GM23338 (cell line): ENCODE measurements around the gene ARHGEF17. TPM values are rescaled to one million over a fixed set of nuclear protein-coding genes. Genes with fewer than 3 reads are reported as not detected.
A peak's percentile ranks its signal among the peaks of the same experiment; 100 is the strongest.

ENCODE experiments used
- ATAC-seq: fragments of 200-7000 bp; cut with Tn5 transposase; 3 replicates; pipeline ENCODE4 v1.9.1; 2020
- DNase-seq: peaks from one replicate; pipeline ENCODE4 v3.0.0-alpha.2; 2015; ENCODE audit warnings: low spot score
- H2AFZ ChIP-seq: fragments of 200-600 bp; sonication (generic); 2 replicates; pipeline ENCODE4 v1.8.0; 2016; ENCODE audit warnings: antibody characterized with exemption, mild to moderate bottlenecking, moderate library complexity
- H3F3A ChIP-seq: fragments of 200-600 bp; sonication (generic); replicated peaks from 2 replicates; pipeline ENCODE4 v1.8.0; 2017; ENCODE audit warnings: antibody characterized with exemption, mixed run types, low read depth
- H3K27ac ChIP-seq: fragments of 200-600 bp; sonication (generic); 2 replicates; pipeline ENCODE4 v1.6.1; 2016; ENCODE audit warnings: low read depth
- H3K27me3 ChIP-seq: fragments of 200-600 bp; sonication (generic); 2 replicates; pipeline ENCODE4 v1.8.0; 2016; ENCODE audit warnings: mild to moderate bottlenecking, mixed run types, moderate library complexity; ENCODE audit not compliant: insufficient read depth
- H3K36me3 ChIP-seq: fragments of 200-600 bp; sonication (generic); 2 replicates; pipeline ENCODE4 v1.8.0; 2016; ENCODE audit warnings: mild to moderate bottlenecking; ENCODE audit not compliant: insufficient read depth
- H3K4me1 ChIP-seq: fragments of 200-600 bp; sonication (generic); 2 replicates; pipeline ENCODE4 v1.8.0; 2016; ENCODE audit warnings: mild to moderate bottlenecking, moderate library complexity; ENCODE audit not compliant: insufficient read depth
- H3K4me2 ChIP-seq: fragments of 200-600 bp; sonication (generic); 2 replicates; pipeline ENCODE4 v1.7.1; 2017; ENCODE audit warnings: mixed run types
- H3K4me3 ChIP-seq: fragments of 200-600 bp; sonication (generic); 2 replicates; pipeline ENCODE4 v1.6.1; 2016; ENCODE audit warnings: mixed run types
- H3K79me2 ChIP-seq: fragments of 200-600 bp; sonication (generic); replicated peaks from 2 replicates; pipeline ENCODE4 v1.8.0; 2017; ENCODE audit warnings: mild to moderate bottlenecking; ENCODE audit not compliant: insufficient read depth
- H3K9me2 ChIP-seq: fragments of 200-600 bp; sonication (generic); 2 replicates; pipeline ENCODE4 v1.8.0; 2017; ENCODE audit not compliant: insufficient read depth
- H4K20me1 ChIP-seq: fragments of 200-600 bp; sonication (generic); replicated peaks from 2 replicates; pipeline ENCODE4 v1.8.0; 2017; ENCODE audit warnings: mild to moderate bottlenecking; ENCODE audit not compliant: insufficient read depth
- H3K27ac Mint-ChIP-seq: 2 replicates; pipeline ENCODE4 v1.8.0; 2020; ENCODE audit warnings: inconsistent platforms, mild to moderate bottlenecking, moderate library complexity, mixed read lengths
- H3K27me3 Mint-ChIP-seq: 3 replicates; pipeline ENCODE4 v1.8.0; 2022; ENCODE audit warnings: low read depth, mild to moderate bottlenecking, moderate library complexity, mixed read lengths, inconsistent platforms; ENCODE audit not compliant: insufficient read depth, poor library complexity
- H3K36me3 Mint-ChIP-seq: 3 replicates; pipeline ENCODE4 v1.8.0; 2021; ENCODE audit warnings: low read depth, mild to moderate bottlenecking, inconsistent platforms, moderate library complexity, mixed read lengths
- H3K4me1 Mint-ChIP-seq: 3 replicates; pipeline ENCODE4 v1.8.0; 2020; ENCODE audit warnings: mild to moderate bottlenecking, inconsistent platforms, mixed read lengths
- H3K4me3 Mint-ChIP-seq: 3 replicates; pipeline ENCODE4 v1.8.0; 2021; ENCODE audit warnings: moderate library complexity, mild to moderate bottlenecking, inconsistent platforms, mixed read lengths
- H3K9me3 Mint-ChIP-seq: 3 replicates; pipeline ENCODE4 v1.8.0; 2020; ENCODE audit warnings: moderate library complexity, mild to moderate bottlenecking, inconsistent platforms, mixed read lengths
- CREB1 ChIP-seq: fragments of 250-450 bp; sonication (Bioruptor Pico); IDR thresholded peaks from 2 replicates; pipeline ENCODE4 v1.5.0; 2020; ENCODE audit warnings: low read depth, mild to moderate bottlenecking, moderate library complexity
- CTCF ChIP-seq, 2 experiments: fragments of 200-600 bp in 1 of 2; sonication (generic) in 1 of 2; conservative IDR thresholded peaks; 2 replicates each; pipeline versions ENCODE4 v1.5.1 to v1.6.1; 2016 to 2017; ENCODE audit warnings: antibody characterized with exemption in 2 of 2, low read depth in 2 of 2, mild to moderate bottlenecking in 2 of 2, moderate library complexity in 1 of 2
- EZH2 ChIP-seq: fragments of 200-600 bp; sonication (generic); IDR thresholded peaks from one replicate; pipeline ENCODE4 v1.8.0; 2017; ENCODE audit warnings: antibody characterized with exemption, mild to moderate bottlenecking, low read depth; ENCODE audit not compliant: unreplicated experiment
- EZH2phosphoT487 ChIP-seq: fragments of 200-600 bp; sonication (generic); IDR thresholded peaks from one replicate; pipeline ENCODE4 v1.8.1; 2018; ENCODE audit warnings: antibody characterized with exemption; ENCODE audit not compliant: unreplicated experiment
- JUNB ChIP-seq: IDR thresholded peaks from one replicate; pipeline ENCODE4 v1.6.1; 2016; ENCODE audit warnings: antibody characterized with exemption; ENCODE audit not compliant: unreplicated experiment
- NANOG ChIP-seq: IDR thresholded peaks from 2 replicates; pipeline ENCODE4 v1.6.1; 2016; ENCODE audit warnings: antibody characterized with exemption, borderline replicate concordance
- ZNF114 ChIP-seq: fragments of 250-450 bp; sonication (Bioruptor Pico); IDR thresholded peaks from 2 replicates; pipeline ENCODE4 v1.5.0; 2020; ENCODE audit warnings: mild to moderate bottlenecking, moderate library complexity
- ZNF331 ChIP-seq: fragments of 250-450 bp; sonication (Bioruptor Pico); IDR thresholded peaks from 2 replicates; pipeline ENCODE4 v1.5.0; 2020; ENCODE audit warnings: low read depth, mild to moderate bottlenecking, moderate library complexity
- polyA plus RNA-seq: library from polyadenylated mRNA; unstranded; fragments of >200 nt; fragmentation: Nextera tagmentation; extraction: Ambion mirVana; gene quantifications from 2 replicates; pipeline ENCODE4 v1.2.1, GENCODE V29; 2016
- total RNA-seq: library from RNA; depleted of rRNA; stranded (reverse); fragments of >200 nt; shearing (Covaris generic); gene quantifications from 2 replicates; pipeline ENCODE4 v1.2.3, GENCODE V29; 2014
- TF ChIP-seq, protein P1 (sequence below): IDR thresholded peaks from one replicate; pipeline ENCODE4 v1.6.1; 2018; ENCODE audit warnings: antibody characterized with exemption; ENCODE audit not compliant: unreplicated experiment
- TF ChIP-seq, protein P2 (sequence below): fragments of 250-450 bp; sonication (Bioruptor Pico); IDR thresholded peaks from 2 replicates; pipeline ENCODE4 v1.5.0; 2020; ENCODE audit warnings: mild to moderate bottlenecking, moderate library complexity
- TF ChIP-seq, protein P3 (sequence below): IDR thresholded peaks from 2 replicates; pipeline ENCODE4 v1.6.1; 2016; ENCODE audit warnings: antibody characterized with exemption

Gene ARHGEF17
- total and polyA plus RNA-seq, 2 experiments from 2014 or later = 2.9 to 15.0 TPM

DNA sequence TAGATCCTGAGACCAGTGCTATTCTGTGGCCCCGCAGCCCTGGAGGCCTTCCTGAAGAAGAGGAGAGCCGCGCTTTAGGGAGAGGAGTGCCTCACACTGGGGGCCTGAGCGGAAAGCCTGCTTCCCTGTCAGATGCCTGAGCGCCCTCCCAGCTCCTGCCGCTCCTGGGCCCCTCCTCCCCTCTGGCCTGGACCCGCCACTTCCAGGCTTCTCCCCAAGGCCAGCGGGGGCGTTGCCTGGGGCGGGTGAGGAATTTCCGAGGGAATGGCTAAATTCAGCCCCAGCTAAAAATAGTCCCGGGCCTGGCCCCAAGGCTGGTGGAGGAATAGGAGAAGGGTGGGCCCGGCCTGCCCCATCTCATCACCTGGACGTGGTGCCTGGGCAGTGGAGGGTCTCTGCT lies 15.4 kb downstream of the ARHGEF17 start:
- Mint-ChIP-seq H3K36me3 (0 out of 3 replicates have a peak, but pooled peaks cover 2% of the 10 kb centered on the region), H3K9me3 (no peaks in the 10 kb centered on the region), H3K27ac (no peak overlapping the region), H3K4me1 (peaks cover 42% of the 10 kb centered on the region), H3K4me3 (no peak overlapping the region), H3K27me3 (peaks cover 20% of the 10 kb centered on the region)
- H3K9me2 ChIP-seq = no peaks in the 10 kb centered on the region
- DNase-seq = peak; percentile 92
- peak overlapping the region; percentile 34 for H3K4me3 ChIP-seq
- no peaks in the 10 kb centered on the region for H3K36me3 ChIP-seq
- 0 out of 2 replicates have a peak overlapping the region, but pooled peaks have one; percentile 23 for H2AFZ ChIP-seq
- H3F3A ChIP-seq = no peaks in the 10 kb centered on the region
- peaks cover 33% of the 10 kb centered on the region for H3K4me1 ChIP-seq
- TF ChIP-seq, protein P1, sequence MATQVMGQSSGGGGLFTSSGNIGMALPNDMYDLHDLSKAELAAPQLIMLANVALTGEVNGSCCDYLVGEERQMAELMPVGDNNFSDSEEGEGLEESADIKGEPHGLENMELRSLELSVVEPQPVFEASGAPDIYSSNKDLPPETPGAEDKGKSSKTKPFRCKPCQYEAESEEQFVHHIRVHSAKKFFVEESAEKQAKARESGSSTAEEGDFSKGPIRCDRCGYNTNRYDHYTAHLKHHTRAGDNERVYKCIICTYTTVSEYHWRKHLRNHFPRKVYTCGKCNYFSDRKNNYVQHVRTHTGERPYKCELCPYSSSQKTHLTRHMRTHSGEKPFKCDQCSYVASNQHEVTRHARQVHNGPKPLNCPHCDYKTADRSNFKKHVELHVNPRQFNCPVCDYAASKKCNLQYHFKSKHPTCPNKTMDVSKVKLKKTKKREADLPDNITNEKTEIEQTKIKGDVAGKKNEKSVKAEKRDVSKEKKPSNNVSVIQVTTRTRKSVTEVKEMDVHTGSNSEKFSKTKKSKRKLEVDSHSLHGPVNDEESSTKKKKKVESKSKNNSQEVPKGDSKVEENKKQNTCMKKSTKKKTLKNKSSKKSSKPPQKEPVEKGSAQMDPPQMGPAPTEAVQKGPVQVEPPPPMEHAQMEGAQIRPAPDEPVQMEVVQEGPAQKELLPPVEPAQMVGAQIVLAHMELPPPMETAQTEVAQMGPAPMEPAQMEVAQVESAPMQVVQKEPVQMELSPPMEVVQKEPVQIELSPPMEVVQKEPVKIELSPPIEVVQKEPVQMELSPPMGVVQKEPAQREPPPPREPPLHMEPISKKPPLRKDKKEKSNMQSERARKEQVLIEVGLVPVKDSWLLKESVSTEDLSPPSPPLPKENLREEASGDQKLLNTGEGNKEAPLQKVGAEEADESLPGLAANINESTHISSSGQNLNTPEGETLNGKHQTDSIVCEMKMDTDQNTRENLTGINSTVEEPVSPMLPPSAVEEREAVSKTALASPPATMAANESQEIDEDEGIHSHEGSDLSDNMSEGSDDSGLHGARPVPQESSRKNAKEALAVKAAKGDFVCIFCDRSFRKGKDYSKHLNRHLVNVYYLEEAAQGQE = no peak
- TF ChIP-seq CREB1 (CRISPR knock-in tag) = no peak
- TF ChIP-seq EZH2phosphoT487 = no peak
- TF ChIP-seq, protein P2, sequence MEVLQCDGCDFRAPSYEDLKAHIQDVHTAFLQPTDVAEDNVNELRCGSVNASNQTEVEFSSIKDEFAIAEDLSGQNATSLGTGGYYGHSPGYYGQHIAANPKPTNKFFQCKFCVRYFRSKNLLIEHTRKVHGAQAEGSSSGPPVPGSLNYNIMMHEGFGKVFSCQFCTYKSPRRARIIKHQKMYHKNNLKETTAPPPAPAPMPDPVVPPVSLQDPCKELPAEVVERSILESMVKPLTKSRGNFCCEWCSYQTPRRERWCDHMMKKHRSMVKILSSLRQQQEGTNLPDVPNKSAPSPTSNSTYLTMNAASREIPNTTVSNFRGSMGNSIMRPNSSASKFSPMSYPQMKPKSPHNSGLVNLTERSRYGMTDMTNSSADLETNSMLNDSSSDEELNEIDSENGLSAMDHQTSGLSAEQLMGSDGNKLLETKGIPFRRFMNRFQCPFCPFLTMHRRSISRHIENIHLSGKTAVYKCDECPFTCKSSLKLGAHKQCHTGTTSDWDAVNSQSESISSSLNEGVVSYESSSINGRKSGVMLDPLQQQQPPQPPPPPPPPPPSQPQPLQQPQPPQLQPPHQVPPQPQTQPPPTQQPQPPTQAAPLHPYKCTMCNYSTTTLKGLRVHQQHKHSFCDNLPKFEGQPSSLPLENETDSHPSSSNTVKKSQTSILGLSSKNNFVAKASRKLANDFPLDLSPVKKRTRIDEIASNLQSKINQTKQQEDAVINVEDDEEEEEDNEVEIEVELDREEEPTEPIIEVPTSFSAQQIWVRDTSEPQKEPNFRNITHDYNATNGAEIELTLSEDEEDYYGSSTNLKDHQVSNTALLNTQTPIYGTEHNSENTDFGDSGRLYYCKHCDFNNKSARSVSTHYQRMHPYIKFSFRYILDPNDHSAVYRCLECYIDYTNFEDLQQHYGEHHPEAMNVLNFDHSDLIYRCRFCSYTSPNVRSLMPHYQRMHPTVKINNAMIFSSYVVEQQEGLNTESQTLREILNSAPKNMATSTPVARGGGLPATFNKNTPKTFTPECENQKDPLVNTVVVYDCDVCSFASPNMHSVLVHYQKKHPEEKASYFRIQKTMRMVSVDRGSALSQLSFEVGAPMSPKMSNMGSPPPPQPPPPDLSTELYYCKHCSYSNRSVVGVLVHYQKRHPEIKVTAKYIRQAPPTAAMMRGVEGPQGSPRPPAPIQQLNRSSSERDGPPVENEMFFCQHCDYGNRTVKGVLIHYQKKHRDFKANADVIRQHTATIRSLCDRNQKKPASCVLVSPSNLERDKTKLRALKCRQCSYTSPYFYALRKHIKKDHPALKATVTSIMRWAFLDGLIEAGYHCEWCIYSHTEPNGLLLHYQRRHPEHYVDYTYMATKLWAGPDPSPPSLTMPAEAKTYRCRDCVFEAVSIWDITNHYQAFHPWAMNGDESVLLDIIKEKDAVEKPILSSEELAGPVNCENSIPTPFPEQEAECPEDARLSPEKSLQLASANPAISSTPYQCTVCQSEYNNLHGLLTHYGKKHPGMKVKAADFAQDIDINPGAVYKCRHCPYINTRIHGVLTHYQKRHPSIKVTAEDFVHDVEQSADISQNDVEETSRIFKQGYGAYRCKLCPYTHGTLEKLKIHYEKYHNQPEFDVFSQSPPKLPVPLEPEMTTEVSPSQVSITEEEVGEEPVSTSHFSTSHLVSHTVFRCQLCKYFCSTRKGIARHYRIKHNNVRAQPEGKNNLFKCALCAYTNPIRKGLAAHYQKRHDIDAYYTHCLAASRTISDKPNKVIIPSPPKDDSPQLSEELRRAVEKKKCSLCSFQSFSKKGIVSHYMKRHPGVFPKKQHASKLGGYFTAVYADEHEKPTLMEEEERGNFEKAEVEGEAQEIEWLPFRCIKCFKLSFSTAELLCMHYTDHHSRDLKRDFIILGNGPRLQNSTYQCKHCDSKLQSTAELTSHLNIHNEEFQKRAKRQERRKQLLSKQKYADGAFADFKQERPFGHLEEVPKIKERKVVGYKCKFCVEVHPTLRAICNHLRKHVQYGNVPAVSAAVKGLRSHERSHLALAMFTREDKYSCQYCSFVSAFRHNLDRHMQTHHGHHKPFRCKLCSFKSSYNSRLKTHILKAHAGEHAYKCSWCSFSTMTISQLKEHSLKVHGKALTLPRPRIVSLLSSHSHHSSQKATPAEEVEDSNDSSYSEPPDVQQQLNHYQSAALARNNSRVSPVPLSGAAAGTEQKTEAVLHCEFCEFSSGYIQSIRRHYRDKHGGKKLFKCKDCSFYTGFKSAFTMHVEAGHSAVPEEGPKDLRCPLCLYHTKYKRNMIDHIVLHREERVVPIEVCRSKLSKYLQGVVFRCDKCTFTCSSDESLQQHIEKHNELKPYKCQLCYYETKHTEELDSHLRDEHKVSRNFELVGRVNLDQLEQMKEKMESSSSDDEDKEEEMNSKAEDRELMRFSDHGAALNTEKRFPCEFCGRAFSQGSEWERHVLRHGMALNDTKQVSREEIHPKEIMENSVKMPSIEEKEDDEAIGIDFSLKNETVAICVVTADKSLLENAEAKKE = no peak
- TF ChIP-seq, protein P3, sequence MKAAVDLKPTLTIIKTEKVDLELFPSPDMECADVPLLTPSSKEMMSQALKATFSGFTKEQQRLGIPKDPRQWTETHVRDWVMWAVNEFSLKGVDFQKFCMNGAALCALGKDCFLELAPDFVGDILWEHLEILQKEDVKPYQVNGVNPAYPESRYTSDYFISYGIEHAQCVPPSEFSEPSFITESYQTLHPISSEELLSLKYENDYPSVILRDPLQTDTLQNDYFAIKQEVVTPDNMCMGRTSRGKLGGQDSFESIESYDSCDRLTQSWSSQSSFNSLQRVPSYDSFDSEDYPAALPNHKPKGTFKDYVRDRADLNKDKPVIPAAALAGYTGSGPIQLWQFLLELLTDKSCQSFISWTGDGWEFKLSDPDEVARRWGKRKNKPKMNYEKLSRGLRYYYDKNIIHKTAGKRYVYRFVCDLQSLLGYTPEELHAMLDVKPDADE = no peak
- TF ChIP-seq ZNF114 (CRISPR knock-in tag) = no peak
- TF ChIP-seq CTCF (conservative IDR thresholded peaks at IDR 0.05; ENCODE audit: low read depth in 2 of 2) = no peak
- TF ChIP-seq EZH2 = no peak
- TF ChIP-seq NANOG = no peak
- no peak for TF ChIP-seq JUNB
- TF ChIP-seq ZNF331 = no peak
- peaks cover 5% of the 10 kb centered on the region; the same call in 1 of the 2 replicates for H3K79me2 ChIP-seq
- H3K27me3 ChIP-seq = no peaks in the 10 kb centered on the region
- H3K4me2 ChIP-seq = peak overlapping the region; percentile 71
- H3K27ac ChIP-seq = no peak overlapping the region
- ATAC-seq = peak; percentile 94
- H4K20me1 ChIP-seq = no peaks in the 10 kb centered on the region; the same call in none of the 2 replicates
